ENCODE measurements around the gene HOXD1.

The HOXD1 gene
- 0 to 0.12 (median 0) reads per million in 18 experiments for total RNA-seq

GRCh38 chr2:176187899-176188773 is at the start of gene HOXD1:
HOXD1 (plus strand) TSS chr2:176188668; CDS start chr2:176188802, 134 bp downstream.
- DNase-seq, result no peak

GRCh38 chr2:176138923-176139660 is 49.4 kb upstream of the HOXD1 start:
- no peak for DNase-seq

- DNase-seq, result no peak
Observed at GRCh38 chr2:176139661-176140512, 48.6 kb upstream of the HOXD1 start.

DNA sequence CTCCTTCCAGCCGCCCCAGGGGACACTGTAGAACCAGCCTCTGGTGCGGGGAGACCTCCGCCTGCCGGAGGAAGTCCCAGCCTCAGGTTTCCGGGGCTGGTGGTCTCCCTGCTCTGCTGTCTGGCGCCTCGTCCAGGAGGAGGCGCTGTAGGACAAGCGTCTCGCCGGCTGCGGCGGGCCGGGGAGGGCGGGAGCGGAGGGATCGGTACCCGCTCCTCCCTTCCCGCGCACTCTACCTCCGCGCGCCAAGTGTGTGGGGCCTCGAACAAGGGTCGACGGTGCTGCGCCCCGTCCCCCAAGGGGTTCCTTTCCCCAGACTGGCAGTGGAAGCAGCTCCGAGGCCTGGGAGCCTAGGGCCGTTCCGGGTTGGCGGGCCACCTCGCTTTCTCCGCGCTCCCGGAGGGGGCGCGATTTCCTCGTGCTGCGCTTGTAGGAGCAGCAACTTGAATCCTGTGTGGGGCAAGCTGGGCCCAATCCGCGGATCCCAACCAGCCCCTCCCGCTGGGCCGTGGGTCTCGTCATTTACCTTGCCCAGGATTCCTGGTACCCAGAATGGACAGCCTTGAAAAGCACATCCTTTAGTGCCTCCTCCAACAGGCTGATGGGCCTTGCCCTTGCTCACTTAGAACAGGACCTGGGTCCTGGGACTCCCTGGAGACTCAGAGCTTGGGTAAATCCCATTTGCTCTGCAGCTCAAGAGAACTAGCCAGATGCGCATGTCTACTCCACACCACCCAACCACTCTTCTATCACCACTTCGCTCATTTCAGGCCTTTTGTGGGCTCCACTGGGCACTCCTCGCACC is 47.8 kb upstream of the HOXD1 start:
- DNase-seq, result peak; percentile 26 to 36

- no peak for DNase-seq
Observed at GRCh38 chr2:176142281-176142680, 46.2 kb upstream of the HOXD1 start.

- DNase-seq, result no peak
Observed at GRCh38 chr2:176145085-176145969, 43.1 kb upstream of the HOXD1 start.

DNA sequence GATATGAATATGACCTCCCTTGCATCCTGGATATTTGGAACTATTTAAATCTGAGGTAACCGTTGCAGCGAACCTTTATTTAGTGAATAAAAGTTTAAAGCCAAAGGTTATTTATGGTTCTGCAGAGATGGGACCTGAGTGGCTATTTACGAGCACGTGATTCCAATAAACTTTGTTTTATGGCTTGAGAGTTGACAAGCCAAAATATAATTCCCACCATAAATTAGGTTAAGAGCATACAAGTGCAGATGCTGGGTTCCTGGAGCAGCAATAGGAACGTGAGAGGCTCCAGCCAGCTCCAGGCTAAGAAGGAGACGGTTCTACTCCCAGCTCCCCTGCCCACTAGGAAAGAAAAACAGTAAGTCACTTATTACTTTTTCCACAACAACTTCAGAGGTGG is 42.4 kb upstream of the HOXD1 start:
- no peak for DNase-seq

- DNase-seq, result no peak
Observed at GRCh38 chr2:176146645-176147044, 41.8 kb upstream of the HOXD1 start.

- no peak for DNase-seq
Observed at GRCh38 chr2:176147210-176147799, 41.2 kb upstream of the HOXD1 start.

GRCh38 chr2:176147800-176148496 is 40.5 kb upstream of the HOXD1 start:
- no peak for DNase-seq

- no peak for DNase-seq
Observed at GRCh38 chr2:176148751-176149421, 39.6 kb upstream of the HOXD1 start.

DNA sequence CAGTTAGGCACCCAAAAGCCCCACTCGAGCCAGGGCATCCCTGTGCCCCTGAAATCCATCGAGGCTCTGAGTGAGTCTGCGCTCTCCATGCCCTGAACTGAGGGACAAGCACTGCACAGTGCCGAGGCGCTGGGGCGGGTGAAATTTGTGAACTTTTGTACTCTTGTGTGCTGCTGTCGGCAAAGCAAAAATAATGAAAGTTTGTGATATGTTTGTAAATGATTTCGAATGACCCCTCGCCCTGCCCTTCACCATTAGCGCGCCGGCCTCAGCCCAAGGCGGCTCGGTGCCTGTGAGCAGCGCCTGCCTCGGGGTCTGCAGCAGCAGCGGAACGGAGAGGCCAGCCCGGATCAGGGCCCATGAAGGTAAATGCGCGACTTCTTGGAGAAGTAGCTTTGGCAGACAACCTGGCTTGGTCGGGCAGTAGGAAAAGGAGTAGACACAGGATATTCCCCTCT is 39.0 kb upstream of the HOXD1 start:
- DNase-seq, result no peak

DNA sequence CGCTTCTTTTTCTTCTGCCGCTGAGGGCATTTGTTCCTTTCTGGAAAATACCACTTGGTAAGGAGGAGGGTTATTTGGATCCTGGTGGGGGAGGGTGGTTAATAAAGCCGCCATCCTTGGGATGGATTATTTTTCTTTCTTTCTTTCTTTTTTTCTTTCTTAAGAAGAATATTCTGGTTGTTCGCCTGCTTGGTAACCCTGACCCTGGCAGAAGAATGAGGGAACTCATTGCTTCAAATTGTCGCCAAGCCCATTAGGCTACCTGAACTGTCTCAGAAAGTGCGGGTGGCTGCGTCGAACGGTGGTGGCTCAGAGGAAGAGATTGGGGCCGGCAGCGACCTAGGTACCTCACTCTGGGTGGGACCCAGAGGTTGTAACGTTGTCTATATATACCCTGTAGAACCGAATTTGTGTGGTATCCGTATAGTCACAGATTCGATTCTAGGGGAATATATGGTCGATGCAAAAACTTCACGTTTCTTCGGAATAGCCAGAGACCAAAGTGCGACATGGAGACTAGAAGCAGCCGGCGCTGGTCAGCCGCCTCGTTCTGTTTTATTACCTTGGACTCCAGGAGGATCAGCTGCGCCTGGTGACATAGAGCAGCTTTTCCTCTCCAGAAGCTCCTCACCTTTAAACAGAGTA is 38.4 kb upstream of the HOXD1 start:
- no peak for DNase-seq

DNA sequence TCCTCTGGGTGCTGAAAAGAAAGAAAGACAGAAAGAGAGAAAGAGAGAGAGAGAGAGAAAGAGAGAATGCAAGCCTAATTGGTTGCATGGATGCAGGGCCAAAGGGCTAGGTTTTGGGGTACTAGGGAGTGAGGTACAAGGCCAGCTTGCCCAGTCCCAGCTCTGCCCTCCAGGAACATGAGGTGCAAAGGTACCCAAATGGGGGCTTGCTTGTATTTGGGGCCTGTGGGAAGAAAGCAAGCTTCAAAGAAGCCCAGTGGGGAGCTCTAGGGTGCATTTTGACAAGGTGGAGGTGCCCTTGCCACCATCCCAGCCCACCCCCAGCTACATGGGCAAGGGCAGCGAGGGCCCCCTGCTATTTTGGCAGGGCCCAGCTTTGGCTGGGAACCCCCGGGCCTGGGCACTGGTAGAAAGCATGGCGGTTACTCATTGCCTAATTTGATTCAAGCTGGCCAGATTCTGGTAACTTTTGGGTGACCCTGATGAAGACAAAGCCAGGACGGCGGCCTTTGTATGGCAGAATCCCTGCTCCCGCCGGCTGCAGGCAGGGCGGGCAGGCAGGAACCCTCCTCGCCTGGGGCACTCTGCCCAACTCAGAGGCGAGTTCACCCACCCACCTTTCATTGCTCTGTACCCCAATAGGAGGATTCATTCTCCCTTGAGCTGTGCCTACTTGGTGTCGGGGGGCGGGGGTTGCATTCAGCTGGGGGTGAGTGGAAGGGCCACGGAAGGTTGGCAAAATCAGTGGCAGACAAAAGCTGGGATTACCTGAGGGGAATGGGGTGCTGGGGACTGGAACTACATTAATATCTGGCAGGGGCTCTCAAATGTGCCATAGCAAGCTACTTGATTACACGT is 37.7 kb upstream of the HOXD1 start:
- DNase-seq, result no peak

GRCh38 chr2:176151442-176152287 is 36.8 kb upstream of the HOXD1 start, which contains the start of gene HOXD4:
HOXD4 (plus strand) TSS chr2:176151550; CDS start chr2:176151634, 84 bp downstream.
- DNase-seq, result no peak
